Measurements from ENCODE around the gene GPC3. TPM values are rescaled to one million over a fixed set of nuclear protein-coding genes. Genes with fewer than 3 reads are reported as not detected.

The GPC3 gene
- total RNA-seq, 4 donors from 2014 or later: 0.82 to 4.9 (median 1.8) TPM

DNA sequence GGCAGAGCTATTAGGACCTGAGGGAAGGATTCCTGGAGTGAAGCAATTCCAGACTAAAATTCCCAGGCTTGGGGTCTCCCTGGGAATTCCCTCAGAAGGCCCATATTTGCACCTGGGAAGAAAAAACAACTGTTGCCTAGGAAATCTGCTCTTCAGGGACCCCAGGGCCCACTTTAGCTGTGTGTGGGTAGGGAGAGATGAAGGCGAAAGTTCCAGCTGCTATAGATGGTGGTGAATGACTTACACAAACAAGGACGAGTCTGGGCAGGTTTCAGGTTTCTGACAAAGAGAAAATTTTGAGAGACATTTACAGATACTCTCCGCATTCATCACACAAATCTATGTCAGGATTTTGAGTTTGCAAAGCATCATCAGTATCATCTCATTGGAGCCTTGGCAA is 126.1 kb downstream of the GPC3 start:
- H3K4me3 ChIP-seq: no peak overlapping the region
- intact Hi-C loops (cut with DNase I; ENCODE audit: low total_unique reads) (no loop called here), in situ Hi-C loops (cut with MboI; ENCODE audit: low pct_ligation_motif_present in 1 of 4, low pct_unique_long_range_greater_than_20kb in 1 of 4, low sequenced_read_pairs in 3 of 4) (no loop called here)
- H3K4me1 ChIP-seq: no peaks in the 10 kb centered on the region
- TF ChIP-seq POLR2A (IDR thresholded peaks at IDR 0.05): no peak
- no peak for TF ChIP-seq EP300 (IDR thresholded peaks at IDR 0.05; ENCODE audit: low read depth)
- TF ChIP-seq POLR2AphosphoS5 (IDR thresholded peaks at IDR 0.05): no peak
- no peak for TF ChIP-seq CTCF (IDR thresholded peaks at IDR 0.05)
- H3K27me3 ChIP-seq: no peaks in the 10 kb centered on the region
- no peaks in the 10 kb centered on the region for H3K9me3 ChIP-seq
- no peaks in the 10 kb centered on the region for H3K36me3 ChIP-seq
- H3K27ac ChIP-seq: no peak overlapping the region
- DNase-seq: no peak
- 72 to 74% methylated on average over 2 to 3 of the region's 3 CpGs for WGBS, 2 donors (ENCODE audit: low coverage in 1 of 2)

DNA sequence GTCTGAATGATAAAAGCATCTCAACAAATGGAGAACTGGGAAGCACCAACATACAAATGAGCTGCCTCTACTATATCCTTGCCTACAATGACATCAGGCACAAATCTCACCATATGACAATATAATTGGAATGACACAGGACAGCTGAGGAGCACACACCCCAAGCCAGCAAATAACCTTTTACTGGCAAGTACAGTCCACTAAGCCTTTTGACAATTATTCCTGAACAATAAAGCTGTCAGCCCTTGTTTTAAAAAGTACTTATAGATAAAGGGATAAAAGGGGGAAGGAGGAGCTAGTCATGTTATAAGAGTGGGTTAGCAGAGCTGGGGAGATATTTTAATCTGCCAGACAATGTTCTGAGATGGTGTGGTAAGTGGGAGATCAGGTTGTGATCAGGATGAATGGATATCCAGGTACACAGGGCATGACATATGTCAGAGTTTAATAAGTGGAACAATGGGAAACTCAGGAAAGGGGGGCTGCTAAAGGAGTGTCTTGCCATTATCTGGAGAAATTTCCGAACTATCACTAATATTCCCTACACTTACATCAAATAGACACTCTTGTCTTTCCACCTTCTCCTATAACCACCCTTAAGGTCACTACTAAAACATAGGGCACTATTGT is 127.6 kb downstream of the GPC3 start:
- H3K36me3 ChIP-seq: no peaks in the 10 kb centered on the region
- in situ Hi-C loops (cut with MboI; ENCODE audit: low pct_ligation_motif_present in 1 of 4, low pct_unique_long_range_greater_than_20kb in 1 of 4, low sequenced_read_pairs in 3 of 4): no loop called here
- 67 to 88% methylated on average over 1 of the region's 1 CpG for WGBS, 2 donors (ENCODE audit: low coverage in 1 of 2)
- no peaks in the 10 kb centered on the region for H3K9me3 ChIP-seq
- no peaks in the 10 kb centered on the region for H3K4me1 ChIP-seq
- TF ChIP-seq CTCF (IDR thresholded peaks at IDR 0.05) (no peak), POLR2A (IDR thresholded peaks at IDR 0.05) (no peak), POLR2AphosphoS5 (IDR thresholded peaks at IDR 0.05) (no peak), EP300 (IDR thresholded peaks at IDR 0.05; ENCODE audit: low read depth) (no peak)
- H3K27me3 ChIP-seq: no peaks in the 10 kb centered on the region
- intact Hi-C loops (cut with DNase I; ENCODE audit: low total_unique reads): no loop called here
- no peak for DNase-seq
- H3K27ac ChIP-seq: no peak overlapping the region
- no peak overlapping the region for H3K4me3 ChIP-seq

- TF ChIP-seq CTCF (IDR thresholded peaks at IDR 0.05) (no peak), POLR2A (IDR thresholded peaks at IDR 0.05) (no peak), EP300 (IDR thresholded peaks at IDR 0.05; ENCODE audit: low read depth) (no peak)
- no peak overlapping the region for H3K4me3 ChIP-seq
- in situ Hi-C loops (cut with MboI; ENCODE audit: low pct_ligation_motif_present in 1 of 4, low pct_unique_long_range_greater_than_20kb in 1 of 4, low sequenced_read_pairs in 3 of 4) (no loop called here), intact Hi-C loops (cut with DNase I; ENCODE audit: low total_unique reads) (no loop called here)
- no peaks in the 10 kb centered on the region for H3K9me3 ChIP-seq
- H3K27ac ChIP-seq: no peak overlapping the region
- no peaks in the 10 kb centered on the region for H3K36me3 ChIP-seq
- 67% methylated on average over 1 to 3 of the region's 3 CpGs for WGBS, 2 donors (ENCODE audit: low coverage in 1 of 2)
- H3K4me1 ChIP-seq: no peaks in the 10 kb centered on the region
- no peaks in the 10 kb centered on the region for H3K27me3 ChIP-seq
- DNase-seq: no peak
These were observed 128.6 kb downstream of the GPC3 start for GRCh38 chrX:133856819-133857218.

- WGBS, 2 donors (ENCODE audit: low coverage in 1 of 2): 70 to 75% methylated on average over 2 of the region's 2 CpGs
- no peaks in the 10 kb centered on the region for H3K4me1 ChIP-seq
- no peaks in the 10 kb centered on the region for H3K36me3 ChIP-seq
- no peak overlapping the region for H3K27ac ChIP-seq
- no peaks in the 10 kb centered on the region for H3K27me3 ChIP-seq
- intact Hi-C loops (cut with DNase I; ENCODE audit: low total_unique reads): no loop called here
- DNase-seq: no peak
- no peaks in the 10 kb centered on the region for H3K9me3 ChIP-seq
- in situ Hi-C loops (cut with MboI; ENCODE audit: low pct_ligation_motif_present in 1 of 4, low pct_unique_long_range_greater_than_20kb in 1 of 4, low sequenced_read_pairs in 3 of 4): no loop called here
- no peak for TF ChIP-seq POLR2A (IDR thresholded peaks at IDR 0.05)
- no peak for TF ChIP-seq CTCF (IDR thresholded peaks at IDR 0.05)
- no peak for TF ChIP-seq POLR2AphosphoS5 (IDR thresholded peaks at IDR 0.05)
- no peak for TF ChIP-seq EP300 (IDR thresholded peaks at IDR 0.05; ENCODE audit: low read depth)
- no peak overlapping the region for H3K4me3 ChIP-seq
These were observed 131.1 kb downstream of the GPC3 start for GRCh38 chrX:133854290-133854689.
